Spleen (tissue), 11 donors: ENCODE results near the gene FBXW8. TPM values are rescaled to one million over a fixed set of nuclear protein-coding genes. Genes with fewer than 3 reads are reported as not detected.

Experiments used
- DNase-seq: peaks from one replicate; pipeline ENCODE4 v3.0.0-alpha.2; 2020
- H3K27ac ChIP-seq, 8 donors: fragments of 200-600 bp; sonication (generic) in 7 of 8; 1 replicate in 4 of 8; 2 replicates in 4 of 8; pipeline versions ENCODE4 v1.5.0 to v1.8.0; 2016 to 2021; ENCODE audit warnings: inconsistent platforms in 4 of 8, mild to moderate bottlenecking in 4 of 8, moderate library complexity in 1 of 8
- H3K27me3 ChIP-seq, 7 donors: fragments of 200-600 bp; sonication (generic) in 6 of 7; replicated peaks in 1 of 7; 1 replicate in 4 of 7; 2 replicates in 3 of 7; pipeline versions ENCODE4 v1.5.0 to v1.8.0; 2016 to 2021; ENCODE audit warnings: inconsistent platforms in 3 of 7, mild to moderate bottlenecking in 1 of 7
- H3K36me3 ChIP-seq, 6 donors: fragments of 200-600 bp; sonication (generic) in 5 of 6; 1 replicate in 4 of 6; 2 replicates in 2 of 6; pipeline versions ENCODE4 v1.5.0 to v1.8.0; 2016 to 2021; ENCODE audit warnings: inconsistent platforms in 2 of 6
- H3K4me1 ChIP-seq, 6 donors: fragments of 200-600 bp; sonication (generic) in 5 of 6; 1 replicate in 3 of 6; 2 replicates in 3 of 6; pipeline versions ENCODE4 v1.5.0 to v1.8.0; 2016 to 2021; ENCODE audit warnings: inconsistent platforms in 3 of 6
- H3K4me3 ChIP-seq, 8 donors: fragments of 200-600 bp; sonication (generic) in 7 of 8; 1 replicate in 4 of 8; 2 replicates in 4 of 8; pipeline versions ENCODE4 v1.5.0 to v1.8.0; 2016 to 2021; ENCODE audit warnings: inconsistent platforms in 4 of 8, mild to moderate bottlenecking in 4 of 8, moderate library complexity in 2 of 8
- H3K9me3 ChIP-seq, 8 donors: fragments of 200-600 bp; sonication (generic) in 7 of 8; 1 replicate in 4 of 8; 2 replicates in 4 of 8; pipeline versions ENCODE4 v1.5.0 to v1.8.0; 2016 to 2021; ENCODE audit warnings: inconsistent platforms in 4 of 8
- POLR2A ChIP-seq, 3 donors: fragments of 450-650 bp; IDR thresholded peaks; one replicate each; pipeline ENCODE4 v1.5.1; 2017; ENCODE audit warnings: antibody characterized with exemption in 3 of 3, mild to moderate bottlenecking in 1 of 3
- POLR2AphosphoS5 ChIP-seq, 3 donors: sonication (generic); formaldehyde crosslinking; IDR thresholded peaks; one replicate each; pipeline ENCODE4 v1.5.1; 2017; ENCODE audit warnings: antibody characterized with exemption in 3 of 3
- WGBS, 5 donors: extraction: QIAGEN DNeasy Blood & Tissue Kit in 3 of 5; methylation state at CpG; one replicate each; pipeline versions ENCODE4 v1.1.5 to v1.1.7; 2013 to 2018; 5-methylcytosine and 5-hydroxymethylcytosine counted together
- intact Hi-C: fragments of 100-400 bp; cut with DNase I; formaldehyde crosslinking; loops from one replicate; pipeline ENCODE4 v1.15.0; 2023; ENCODE audit warnings: low total_unique reads
- polyA plus RNA-seq, 3 donors: library from polyadenylated mRNA; stranded (reverse); fragments of 200-250 nt; gene quantifications; one replicate each; pipeline ENCODE4 v1.2.1, GENCODE V29; 2013
- total RNA-seq, 7 donors: library from RNA; depleted of rRNA in 3 of 7; stranded (reverse); fragments of >200 nt in 3 of 7; fragmentation: NEBNext Ultra II Directional in 4 of 7; extraction: Animal tissue kit (Norgen Biotek cat#: 25700) in 4 of 7; gene quantifications; one replicate each; pipeline versions ENCODE4 v1.1.0 to v1.2.1, GENCODE V29; 2016 to 2021
- TF ChIP-seq, protein P1 (sequence below), 11 experiments: fragments of 200-600 bp in 7 of 11; fragments of 450-650 bp in 4 of 11; sonication (generic) in 4 of 11; IDR thresholded peaks in 8 of 11; conservative IDR thresholded peaks in 3 of 11; 1 replicate in 7 of 11; 2 replicates in 4 of 11; pipeline versions ENCODE4 v1.4.0 to v1.8.0; 2016 to 2021; ENCODE audit warnings: antibody characterized with exemption in 11 of 11, inconsistent platforms in 4 of 11, mild to moderate bottlenecking in 1 of 11
- donor health status: healthy with polysubstance abuse.
- donor health status: DM: no; HTN: no; CAD: no; lungs with moderate emphysema.
- donor health status: DM: no; HTN: no; CAD: no.
- donor health status: Bipolar disorder and iron deficiency.
- donor health status: healthy.
- donor health status: DM: no; HTN: no; CAD: no.
- donor health status: DM: yes; HTN: yes; CAD: no.

FBXW8 gene
- total and polyA plus RNA-seq, 10 donors, result 2.2 to 17.3 (median 11.8) TPM

DNA sequence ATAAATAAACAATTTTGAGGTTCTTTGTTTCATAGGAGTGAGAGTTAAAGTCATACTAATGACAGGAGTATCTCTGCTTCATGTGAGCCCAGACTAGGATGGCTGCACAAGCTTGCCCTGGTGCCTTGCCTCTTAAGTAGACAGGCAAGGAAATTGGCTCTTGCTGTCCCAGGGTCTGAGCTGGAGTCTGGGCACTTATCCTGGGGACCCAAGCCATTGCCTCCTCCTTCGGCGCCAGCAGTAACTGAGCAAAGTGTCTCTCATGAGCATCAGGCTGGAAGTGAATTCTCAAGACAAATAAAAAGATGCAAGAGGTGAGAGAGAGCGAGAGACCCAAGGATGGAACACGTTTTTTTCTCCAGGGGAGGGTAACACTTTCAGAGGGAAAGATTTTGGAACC, 6.9 kb upstream of the FBXW8 start:
- Histone ChIP-seq H3K36me3 (no peaks in the 10 kb centered on the region), H3K27me3 (peaks cover 0 to 52% (median 6%) of the 10 kb centered on the region in 7 donors), H3K9me3 (no peaks in the 10 kb centered on the region), H3K27ac (no peak overlapping the region), H3K4me1 (no peaks in the 10 kb centered on the region), H3K4me3 (no peak overlapping the region)
- no peak for TF ChIP-seq POLR2AphosphoS5 (IDR thresholded peaks at IDR 0.05)
- TF ChIP-seq, protein P1, sequence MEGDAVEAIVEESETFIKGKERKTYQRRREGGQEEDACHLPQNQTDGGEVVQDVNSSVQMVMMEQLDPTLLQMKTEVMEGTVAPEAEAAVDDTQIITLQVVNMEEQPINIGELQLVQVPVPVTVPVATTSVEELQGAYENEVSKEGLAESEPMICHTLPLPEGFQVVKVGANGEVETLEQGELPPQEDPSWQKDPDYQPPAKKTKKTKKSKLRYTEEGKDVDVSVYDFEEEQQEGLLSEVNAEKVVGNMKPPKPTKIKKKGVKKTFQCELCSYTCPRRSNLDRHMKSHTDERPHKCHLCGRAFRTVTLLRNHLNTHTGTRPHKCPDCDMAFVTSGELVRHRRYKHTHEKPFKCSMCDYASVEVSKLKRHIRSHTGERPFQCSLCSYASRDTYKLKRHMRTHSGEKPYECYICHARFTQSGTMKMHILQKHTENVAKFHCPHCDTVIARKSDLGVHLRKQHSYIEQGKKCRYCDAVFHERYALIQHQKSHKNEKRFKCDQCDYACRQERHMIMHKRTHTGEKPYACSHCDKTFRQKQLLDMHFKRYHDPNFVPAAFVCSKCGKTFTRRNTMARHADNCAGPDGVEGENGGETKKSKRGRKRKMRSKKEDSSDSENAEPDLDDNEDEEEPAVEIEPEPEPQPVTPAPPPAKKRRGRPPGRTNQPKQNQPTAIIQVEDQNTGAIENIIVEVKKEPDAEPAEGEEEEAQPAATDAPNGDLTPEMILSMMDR (IDR thresholded peaks at IDR 0.05 in 8 of 11, conservative IDR thresholded peaks at IDR 0.05 in 3 of 11), result no peak
- TF ChIP-seq POLR2A (IDR thresholded peaks at IDR 0.05), result no peak
- no peak for DNase-seq
- intact Hi-C loops, result no loop called here
- 71 to 84% (median 74%) methylated on average over 4 of the region's 4 CpGs for WGBS, 5 donors

DNA sequence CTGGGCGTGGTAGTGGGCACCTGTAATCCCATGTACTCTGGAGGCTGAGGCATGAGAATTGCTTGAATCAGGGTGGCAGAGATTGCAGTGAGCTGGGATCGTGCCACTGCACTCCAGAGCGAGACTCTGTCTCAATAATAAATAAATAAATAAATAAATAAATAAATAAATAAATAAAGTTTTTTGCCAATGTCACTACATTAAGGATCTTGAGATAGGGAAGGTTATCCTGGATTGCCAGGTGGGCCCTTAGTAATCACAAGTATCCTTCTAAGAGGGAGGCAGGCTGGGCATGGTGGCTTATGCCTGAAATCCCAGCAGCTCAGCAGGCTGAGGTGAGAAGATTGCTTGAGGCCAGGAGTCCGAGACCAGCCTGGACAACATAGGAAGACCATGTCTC, 4.5 kb upstream of the FBXW8 start:
- peaks cover 0 to 28% (median 5%) of the 10 kb centered on the region in 7 donors for H3K27me3 ChIP-seq
- intact Hi-C loops, result no loop called here
- H3K9me3 ChIP-seq, result no peaks in the 10 kb centered on the region
- H3K27ac ChIP-seq, result no peak overlapping the region
- 85 to 88% (median 85%) methylated on average over 4 of the region's 4 CpGs for WGBS, 5 donors
- no peak for DNase-seq
- H3K36me3 ChIP-seq, result no peaks in the 10 kb centered on the region
- no peak overlapping the region for H3K4me3 ChIP-seq
- H3K4me1 ChIP-seq, result peaks cover 0 to 9% (median 1%) of the 10 kb centered on the region in 6 donors
- TF ChIP-seq POLR2AphosphoS5 (IDR thresholded peaks at IDR 0.05), result no peak
- no peak for TF ChIP-seq POLR2A (IDR thresholded peaks at IDR 0.05)
- TF ChIP-seq, protein P1 (IDR thresholded peaks at IDR 0.05 in 8 of 11, conservative IDR thresholded peaks at IDR 0.05 in 3 of 11), result no peak

DNA sequence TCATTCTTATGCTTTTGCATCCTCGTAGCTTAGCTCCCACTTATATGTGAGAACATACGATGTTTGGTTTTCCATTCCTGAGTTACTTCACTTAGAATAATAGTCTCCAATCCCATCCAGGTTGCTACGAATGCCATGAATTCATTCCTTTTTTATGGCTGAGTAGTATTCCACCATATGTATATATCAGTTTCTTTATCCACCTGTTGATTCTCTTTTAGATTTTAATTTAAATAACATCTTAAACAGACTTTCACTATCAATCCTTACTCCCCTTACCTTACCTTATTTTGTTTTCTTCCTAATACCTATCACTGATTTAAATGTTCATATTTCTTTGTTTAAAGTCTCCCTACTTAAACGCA, 488 bp upstream of the FBXW8 start:
- Histone ChIP-seq H3K9me3 (no peaks in the 10 kb centered on the region), H3K27ac (peak overlapping the region in 6 of 8 donors; percentile 51 to 84 (median 78)), H3K4me1 (peaks cover 6 to 34% (median 15%) of the 10 kb centered on the region in 6 donors), H3K27me3 (peaks cover 0 to 5% (median 0%) of the 10 kb centered on the region in 7 donors), H3K36me3 (no peaks in the 10 kb centered on the region), H3K4me3 (peak overlapping the region; percentile 68 to 97 (median 87))
- WGBS, 5 donors, result 65 to 71% (median 67%) methylated on average over 4 of the region's 4 CpGs
- TF ChIP-seq, protein P1 (IDR thresholded peaks at IDR 0.05 in 8 of 11, conservative IDR thresholded peaks at IDR 0.05 in 3 of 11), result no peak
- no peak for TF ChIP-seq POLR2AphosphoS5 (IDR thresholded peaks at IDR 0.05)
- TF ChIP-seq POLR2A (IDR thresholded peaks at IDR 0.05), result no peak
- intact Hi-C loops, result no loop called here
- no peak for DNase-seq

DNA sequence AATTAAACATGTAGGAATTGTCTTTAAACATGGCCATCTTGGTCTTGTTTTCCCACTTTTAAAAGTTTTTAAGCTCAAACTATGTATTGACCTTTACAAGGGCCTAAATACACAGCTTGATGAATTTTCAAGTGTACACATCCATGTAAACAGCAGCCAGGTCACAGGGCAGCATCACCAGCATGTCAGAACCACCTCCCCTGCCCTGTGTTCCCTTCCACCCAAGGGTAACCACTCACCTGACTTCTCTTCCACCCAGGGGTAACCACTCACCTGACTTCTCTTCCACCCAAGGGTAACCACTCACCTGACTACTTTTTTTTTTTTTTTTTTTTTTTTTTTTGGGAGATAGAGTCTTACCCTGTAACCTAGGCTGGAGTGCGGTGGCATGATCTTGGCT, 4.6 kb downstream of the FBXW8 start:
- H3K36me3 ChIP-seq, result peaks cover 0 to 4% (median 0%) of the 10 kb centered on the region in 6 donors
- H3K4me1 ChIP-seq, result peaks cover 6 to 52% (median 24%) of the 10 kb centered on the region in 6 donors
- no peak overlapping the region for H3K27ac ChIP-seq
- H3K4me3 ChIP-seq, result no peak overlapping the region
- intact Hi-C loops, result no loop called here
- H3K9me3 ChIP-seq, result no peaks in the 10 kb centered on the region
- DNase-seq, result no peak
- TF ChIP-seq, protein P1 (IDR thresholded peaks at IDR 0.05 in 8 of 11, conservative IDR thresholded peaks at IDR 0.05 in 3 of 11), result no peak
- TF ChIP-seq POLR2A (IDR thresholded peaks at IDR 0.05) (no peak), POLR2AphosphoS5 (IDR thresholded peaks at IDR 0.05) (no peak)
- H3K27me3 ChIP-seq, result no peaks in the 10 kb centered on the region
- WGBS, 5 donors, result 93 to 100% (median 100%) methylated on average over 1 of the region's 1 CpG
